Stimulated activated CD4-positive, alpha-beta T cell treated with anti-CD3 and anti-CD28 coated beads, Interleukin-1b, Interleukin-23, amount 100 ng/mL, for 24 hours (primary cell): Measurements from ENCODE around the gene MYH7.
"Not testable (repeated sequence)": the region's sequence is repeated elsewhere in the genome, so short reads cannot be mapped to it uniquely, and the experiment has no call there.

ENCODE experiments used
- DNase-seq, 4 experiments: peaks; one replicate each; pipeline ENCODE4 v3.0.0-alpha.2; 2020; ENCODE audit warnings: low read depth in 4 of 4, low spot score in 1 of 4

Gene MYH7

DNA sequence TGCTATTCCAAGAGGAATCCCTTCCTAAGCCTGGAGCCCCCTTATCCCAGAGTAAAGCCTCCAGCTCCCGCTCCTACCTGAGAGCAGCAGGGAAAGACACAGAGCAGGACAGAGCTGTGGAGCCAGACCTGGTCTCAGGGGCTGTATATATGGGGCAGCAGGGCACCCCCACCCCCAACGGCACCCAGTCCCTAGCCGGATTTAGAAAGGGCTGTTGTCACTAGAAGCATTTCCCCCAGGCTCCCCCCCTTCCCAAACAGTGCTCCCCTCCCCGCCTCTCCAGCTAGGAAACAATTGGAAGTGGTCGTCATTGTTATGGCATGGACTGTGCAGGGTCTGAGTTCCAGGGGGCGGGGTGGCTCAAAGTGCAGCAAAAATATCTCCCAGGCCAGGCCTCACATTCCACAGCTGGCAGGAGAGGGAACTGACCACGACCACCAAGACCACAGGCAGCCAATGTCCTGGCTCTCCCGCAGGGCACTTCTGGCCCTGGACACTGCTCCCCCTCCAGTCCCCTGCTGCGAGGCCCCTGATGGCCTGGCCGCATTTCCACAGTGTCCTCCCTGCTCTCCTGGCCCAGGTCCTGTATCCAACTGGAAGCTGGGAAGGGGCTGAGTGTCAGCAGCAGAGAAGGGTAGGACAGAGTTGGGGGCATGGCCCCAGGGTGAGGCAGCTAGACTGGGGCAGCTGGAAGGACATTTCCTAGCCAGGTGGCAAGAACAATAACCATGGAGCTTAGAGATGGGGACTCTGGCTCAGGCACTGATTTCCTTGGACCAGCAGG, at the start of gene MYH7:
MYH7 (minus strand) TSS at position 118 of the 784 bp plus-strand sequence. CDS start 1,928 bp downstream, outside the sequence.
- DNase-seq, result no peak

DNA sequence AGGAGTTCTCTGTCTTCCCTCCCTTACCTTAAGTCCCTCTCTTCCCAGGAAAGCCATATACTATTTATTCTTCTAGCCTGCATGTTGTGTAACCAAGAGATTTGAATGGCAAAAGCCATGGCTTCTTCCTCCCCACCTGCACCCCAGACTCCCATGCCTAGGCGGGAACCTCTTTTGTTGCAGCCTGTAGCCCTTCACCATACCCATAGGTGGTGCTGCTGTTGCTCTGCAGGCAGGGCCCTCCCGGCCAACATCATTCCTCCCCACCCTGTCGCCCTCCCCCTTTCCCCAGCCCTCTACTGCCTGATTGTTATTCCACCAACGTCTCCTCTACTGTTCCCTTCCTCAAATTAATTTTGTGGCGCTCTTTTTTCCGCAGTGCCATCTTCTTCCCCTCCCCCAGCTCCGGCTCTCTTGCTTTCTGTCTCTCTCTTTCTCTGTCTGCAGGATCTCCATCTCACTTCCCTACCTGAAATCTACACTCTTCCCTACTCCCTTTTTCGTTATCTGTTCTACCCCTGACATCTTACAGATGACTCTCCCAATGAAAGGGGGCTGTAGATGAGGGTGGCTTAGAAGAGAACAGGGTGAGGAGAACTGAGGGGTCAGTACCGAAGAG, 47.9 kb upstream of the MYH7 start:
- no peak for DNase-seq

DNA sequence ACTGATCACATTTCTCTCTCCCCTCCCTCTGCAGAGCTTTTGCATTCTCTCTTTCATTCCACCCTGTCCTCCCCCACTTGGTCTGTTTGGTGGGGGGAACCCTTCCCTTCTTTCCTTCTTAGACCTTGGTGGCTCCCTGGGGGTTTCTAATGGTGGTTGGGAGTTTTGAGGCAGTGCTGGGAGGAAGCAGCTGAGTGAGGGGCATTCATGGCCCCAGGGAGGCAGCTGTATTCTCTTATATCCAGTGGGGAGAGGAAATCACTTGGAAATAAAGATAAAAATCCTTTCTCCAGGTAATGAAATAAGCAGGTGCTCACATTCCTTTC, 47.3 kb upstream of the MYH7 start:
- DNase-seq, result no peak

DNA sequence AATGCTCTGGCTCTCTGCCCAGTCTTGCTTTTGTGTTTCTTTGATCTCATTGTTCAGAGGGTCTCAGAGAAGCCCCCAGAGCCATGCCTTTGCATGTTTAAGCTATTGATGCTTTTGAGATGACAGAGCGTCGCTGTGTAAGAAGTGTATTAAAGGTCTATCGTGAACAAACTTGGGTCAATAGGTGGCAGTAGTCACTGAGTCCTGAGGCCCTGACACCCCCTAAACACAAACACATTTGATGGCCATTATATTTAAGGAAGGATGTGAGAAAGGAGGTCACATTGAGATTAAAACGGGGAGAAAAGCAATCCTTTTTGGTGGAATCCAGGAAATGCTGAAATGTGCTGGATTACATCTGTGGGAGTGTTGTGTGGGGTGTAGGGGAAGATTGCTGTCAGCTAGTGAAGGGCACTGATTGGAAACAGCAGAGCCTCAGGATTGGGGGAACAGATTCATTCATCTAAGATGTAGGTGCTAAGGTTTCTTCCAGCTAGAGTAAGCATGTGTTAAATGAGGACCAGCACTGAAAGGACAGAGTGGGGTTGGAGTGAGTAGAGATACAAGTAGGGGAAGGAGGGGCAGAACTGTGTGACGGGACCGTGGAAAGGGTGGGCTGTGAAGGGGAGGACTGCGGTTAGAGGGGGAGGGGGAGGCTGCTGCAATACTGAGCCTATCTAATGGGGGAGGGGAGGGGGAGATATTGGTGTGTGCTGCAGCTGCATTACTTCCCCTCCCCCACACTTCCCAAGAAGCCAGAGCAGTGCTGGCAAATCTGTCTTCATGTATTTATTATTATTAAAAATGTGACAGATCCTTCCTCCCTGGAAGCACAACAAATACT, 46.7 kb upstream of the MYH7 start:
- no peak for DNase-seq

DNA sequence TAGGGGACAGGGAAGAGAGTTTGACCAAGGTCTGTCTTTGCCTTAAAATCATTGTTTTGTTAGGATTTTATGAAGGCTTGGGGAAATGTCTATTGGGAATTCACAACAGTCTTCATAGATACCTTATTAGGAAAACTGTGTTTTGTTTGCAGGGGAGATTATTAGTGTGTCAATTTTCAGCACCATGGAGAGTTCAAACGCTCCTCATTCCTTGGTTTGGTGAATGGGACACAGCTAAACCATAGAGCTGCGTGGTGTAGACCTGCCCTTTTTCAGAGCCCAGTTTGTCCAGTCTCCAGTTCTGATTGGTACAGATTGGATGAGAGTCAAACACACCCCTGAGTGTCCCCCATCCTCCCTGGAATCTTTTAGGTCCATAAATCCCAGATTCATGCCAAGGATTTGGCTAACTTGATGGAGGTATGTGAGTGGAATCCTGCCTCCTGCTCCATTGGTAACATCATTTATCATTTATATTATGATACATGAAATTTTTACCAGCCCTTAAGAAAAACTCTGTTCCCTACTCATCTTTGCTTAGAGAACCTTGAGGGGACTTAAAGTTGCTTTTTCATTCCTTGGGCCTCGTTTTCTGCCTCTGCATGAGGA, 46.0 kb upstream of the MYH7 start:
- no peak for DNase-seq

DNA sequence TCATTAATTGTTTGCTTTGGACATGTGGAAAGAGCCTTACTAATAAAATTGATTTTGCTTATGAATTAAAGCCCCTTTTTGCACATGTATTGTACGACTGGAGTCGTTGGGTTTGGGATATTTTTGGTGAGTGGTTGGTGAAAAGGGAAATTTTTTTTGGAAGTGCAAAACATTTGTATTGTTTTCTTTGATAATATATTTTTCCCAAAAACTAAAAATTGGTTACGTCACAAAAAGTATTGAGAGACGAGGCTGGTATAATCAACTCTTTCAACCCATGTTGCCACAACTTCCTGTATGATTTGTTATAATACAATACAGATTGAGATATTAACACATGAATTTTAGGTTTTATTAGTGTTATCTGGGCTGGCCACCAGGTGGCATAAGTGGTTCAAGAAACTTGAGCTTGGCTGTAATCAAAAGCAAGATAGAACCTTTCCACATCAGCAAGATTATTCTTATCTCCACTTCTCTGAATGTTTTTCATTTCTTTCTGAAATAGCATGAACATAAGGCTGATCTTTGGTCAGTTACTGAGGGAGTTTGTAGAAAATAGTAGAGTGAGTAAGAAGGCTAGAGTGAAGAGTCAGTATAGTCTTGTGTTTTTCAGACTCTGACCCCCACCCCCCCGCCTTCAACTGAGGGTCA, 42.8 kb upstream of the MYH7 start:
- peak; percentile 10 to 36 (median 33) for DNase-seq

DNA sequence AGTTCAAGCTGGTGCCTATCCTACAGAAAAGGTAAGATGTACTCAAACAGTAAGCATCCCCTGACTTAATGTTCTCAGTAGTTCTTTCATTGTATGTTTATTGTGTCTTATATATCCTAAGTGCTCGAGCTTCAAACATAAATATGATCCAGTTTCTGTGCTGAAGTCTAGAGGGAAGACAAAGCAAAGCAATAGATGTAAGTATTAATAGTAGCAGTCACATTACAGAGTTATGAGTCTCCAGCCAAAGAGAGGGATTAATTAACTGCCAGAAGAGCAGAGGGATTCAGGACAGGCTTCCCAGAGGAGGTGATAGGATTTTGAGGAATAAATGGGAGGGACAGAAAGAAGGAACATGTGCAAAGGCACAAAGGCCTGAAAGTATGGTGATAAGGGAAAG, 35.5 kb upstream of the MYH7 start:
- DNase-seq, result no peak

DNA sequence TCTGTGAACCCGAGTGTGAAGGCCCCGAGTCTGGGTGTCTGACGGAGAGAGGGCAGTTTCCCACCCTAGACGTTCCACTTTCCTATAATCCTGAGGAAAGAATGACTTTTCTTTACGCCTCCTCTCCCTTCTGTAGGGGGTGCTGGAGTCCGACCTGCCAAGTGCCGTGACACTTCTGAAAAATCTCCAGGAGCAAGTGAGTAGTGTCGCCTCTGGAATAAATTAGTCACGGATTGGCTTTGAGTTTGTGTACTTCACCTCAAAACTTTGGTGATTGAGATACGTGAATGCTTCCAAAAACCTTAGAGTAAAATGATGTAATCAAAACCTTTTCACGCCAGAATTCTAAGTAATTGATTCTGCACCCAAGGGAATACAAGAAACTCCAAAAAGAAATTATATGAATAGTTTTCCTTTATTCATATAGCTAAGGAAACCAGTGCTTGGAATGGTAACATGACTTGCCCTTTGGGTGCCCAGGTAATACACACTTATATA, 34.5 kb upstream of the MYH7 start:
- DNase-seq, result peak in 1 of 4 experiments; percentile 2

DNA sequence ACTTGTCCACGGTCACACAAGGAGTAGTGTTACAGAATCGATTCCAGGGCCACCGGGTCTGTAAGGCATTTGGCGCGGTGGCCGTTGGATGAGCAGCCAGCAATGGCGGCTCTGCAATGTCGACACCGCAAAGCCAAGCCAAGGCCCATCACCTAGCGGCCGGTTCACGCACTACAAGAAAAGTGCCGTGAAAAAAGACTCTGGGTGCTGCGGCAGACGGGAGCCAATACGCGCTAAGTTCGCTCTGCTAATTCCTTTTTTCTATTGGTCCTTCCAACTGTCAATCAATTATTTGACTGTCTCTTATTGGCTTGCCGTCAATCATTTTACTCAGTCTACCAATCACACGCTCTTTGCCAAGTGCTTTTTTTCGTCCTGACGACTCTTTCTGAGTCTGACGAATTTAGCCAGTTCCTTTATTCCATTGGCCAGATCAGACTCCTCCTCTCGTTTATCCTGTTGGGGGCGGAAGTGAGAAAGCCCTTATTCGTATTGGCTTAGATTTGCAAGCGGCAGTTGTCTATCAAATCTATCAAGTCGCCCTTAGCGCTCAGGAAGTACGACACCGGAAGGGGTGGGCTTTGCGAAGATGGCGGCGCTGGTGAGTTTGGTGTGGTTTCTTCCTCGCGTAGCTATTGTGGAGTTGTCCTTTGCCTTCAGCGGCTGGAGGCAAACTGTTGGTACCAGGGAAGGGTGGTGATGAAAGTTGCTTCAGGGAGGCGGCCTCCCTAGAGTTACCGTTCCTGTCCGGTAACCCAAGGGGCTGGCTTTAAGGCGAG, 33.9 kb upstream of the MYH7 start, which contains the start of gene NGDN:
NGDN (plus strand) TSS at position 577 of the 779 bp plus-strand sequence; CDS start at position 590, 13 bp downstream.
- DNase-seq, result peak; percentile 73 to 83 (median 82)

DNA sequence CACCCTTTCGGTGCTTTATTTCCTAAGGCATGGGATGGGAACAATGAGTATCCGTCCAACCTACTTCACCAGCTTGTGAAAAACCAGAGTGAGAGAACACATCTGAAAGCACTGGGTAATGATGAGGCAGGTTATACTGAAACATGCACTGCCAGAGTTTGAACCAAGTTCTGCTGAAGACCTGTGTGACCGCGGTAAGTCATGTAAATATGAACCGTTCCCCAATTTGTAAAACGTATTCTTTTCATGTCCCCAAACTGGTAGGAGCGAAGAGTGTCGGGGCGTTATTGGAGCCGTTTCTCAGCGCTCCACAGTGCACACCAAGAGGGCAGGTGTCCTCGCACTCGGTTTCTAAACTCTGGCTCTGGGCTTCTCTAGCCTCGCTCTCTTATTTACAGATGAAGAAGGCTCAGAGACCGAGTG, 33.3 kb upstream of the MYH7 start:
- no peak for DNase-seq

DNA sequence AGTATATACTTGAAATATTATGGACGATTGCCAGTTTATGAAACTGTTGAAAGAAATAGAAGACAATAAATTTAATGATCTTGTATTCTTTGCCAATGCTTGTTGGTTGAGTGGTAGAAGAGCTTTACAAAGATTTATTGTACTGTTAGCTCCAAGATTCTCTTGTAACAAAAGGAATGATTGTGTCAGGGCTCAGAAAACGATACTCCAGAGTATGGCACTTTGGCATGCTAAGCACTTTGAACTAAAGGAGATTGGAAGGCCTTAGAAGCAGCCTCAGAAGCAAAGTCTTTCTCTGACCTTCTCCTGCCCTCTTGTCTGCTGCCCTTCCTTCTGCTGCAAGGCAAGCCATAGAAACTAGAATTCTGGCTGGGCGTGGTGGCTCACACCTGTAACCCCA, 29.8 kb upstream of the MYH7 start:
- no peak for DNase-seq

DNA sequence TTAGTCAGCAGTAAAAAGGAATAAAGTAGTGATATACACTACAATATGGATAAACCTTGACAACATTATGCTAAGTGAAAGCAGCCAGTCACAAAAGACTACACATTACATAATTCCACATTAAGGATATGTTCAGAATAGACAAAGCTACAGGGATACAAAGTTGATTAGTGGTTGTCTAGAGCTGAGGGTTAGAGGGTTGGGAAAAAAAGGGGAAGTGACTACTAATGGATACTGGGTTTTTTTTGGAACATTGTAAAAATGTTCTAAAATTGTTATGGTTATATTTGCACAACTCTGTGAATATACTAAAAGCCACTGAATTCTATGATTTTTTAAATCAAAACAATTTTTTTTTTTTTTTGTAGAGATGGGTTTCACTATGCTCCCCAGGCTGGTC, 29.2 kb upstream of the MYH7 start:
- no peak for DNase-seq

DNA sequence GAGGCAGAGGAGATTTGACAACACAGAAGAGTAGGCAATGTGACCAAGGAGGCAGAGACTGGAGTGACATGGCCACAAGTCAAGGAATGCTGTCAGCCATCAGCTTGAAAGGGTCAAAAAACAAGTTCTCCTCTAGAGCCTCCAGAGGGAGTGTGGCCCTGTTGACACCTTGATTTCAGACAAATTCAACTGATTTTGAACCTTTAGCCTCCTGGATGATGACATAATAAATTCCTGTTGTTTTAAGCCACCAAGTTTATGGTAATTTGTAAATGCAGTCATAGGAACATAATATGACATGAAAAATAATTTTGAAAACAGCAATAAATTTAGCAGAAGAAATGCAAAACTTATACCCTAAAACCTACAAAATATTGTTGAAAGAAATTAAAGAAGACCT, 25.5 kb upstream of the MYH7 start:
- no peak for DNase-seq

DNA sequence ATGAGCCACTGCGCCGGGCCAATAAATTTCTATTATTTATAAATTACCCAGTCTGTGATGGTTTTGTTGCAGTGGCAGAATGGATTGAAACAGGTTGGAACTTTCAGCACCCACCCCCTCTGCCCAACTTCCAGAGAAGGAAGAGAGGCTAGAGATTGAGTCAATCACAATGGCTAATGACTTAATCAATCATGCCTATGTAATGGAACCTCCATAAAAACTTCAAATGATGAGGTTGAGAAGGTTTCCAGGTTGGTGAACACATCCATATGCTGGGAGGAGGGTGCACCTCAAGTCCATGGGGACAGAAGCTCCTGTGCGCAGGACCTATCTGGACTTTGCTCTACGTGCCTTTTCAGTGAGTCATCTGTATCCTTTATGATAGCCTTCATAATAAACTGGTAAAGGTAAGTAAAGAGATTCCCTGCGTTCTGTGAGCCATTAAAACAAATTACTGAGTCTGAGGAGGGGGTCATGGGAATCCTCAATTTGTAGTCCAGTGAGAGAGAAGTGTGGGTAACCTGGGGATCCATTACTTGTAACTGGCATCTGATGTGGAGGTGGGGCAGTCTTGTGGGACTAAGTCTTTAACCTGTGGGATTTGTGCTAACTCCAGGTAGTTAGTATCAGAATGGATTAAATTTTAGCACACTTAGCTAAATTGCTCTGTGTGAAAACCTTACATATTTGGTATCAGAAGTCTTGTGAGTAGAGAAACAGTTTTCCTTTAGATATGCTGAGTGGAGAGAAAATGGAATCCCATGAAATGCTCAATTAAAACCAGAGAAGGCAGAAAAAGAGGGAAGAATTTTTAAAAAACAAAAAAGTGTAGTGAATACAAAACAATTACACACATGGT, 22.4 kb upstream of the MYH7 start:
- no peak for DNase-seq

DNA sequence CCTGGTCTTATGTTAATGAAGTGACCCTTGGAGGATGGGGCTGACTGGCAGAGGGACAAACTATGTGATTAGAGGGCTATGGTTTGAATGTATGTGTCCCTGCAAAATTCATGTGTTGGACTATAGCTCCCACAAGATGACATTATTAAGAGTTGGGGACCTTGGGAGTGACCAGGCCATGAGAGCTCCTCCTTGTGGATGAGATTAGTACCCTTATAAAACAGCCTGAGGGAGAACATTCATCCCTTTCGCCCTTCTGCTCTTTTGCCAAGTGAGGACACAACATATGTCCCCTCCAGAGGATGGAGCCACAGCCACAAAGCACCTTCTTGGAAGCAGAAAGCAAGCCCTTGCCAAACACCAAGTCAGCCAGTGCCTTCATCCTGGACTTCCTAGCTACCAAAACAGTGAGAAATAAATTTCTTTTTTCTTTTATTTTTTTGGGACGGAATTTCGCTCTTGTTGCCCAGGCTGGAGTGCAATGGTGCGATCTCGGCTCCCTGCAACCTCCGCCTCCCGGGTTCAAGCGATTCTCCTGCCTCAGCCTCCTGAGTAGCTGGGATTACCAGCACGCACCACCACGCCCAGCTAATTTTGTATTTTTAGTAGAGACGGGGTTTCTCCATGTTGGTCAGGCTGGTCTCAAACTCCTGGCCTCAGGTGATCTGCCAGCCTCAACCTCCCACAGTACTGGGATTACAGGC, 21.6 kb upstream of the MYH7 start:
- not testable (repeated sequence) for DNase-seq

DNA sequence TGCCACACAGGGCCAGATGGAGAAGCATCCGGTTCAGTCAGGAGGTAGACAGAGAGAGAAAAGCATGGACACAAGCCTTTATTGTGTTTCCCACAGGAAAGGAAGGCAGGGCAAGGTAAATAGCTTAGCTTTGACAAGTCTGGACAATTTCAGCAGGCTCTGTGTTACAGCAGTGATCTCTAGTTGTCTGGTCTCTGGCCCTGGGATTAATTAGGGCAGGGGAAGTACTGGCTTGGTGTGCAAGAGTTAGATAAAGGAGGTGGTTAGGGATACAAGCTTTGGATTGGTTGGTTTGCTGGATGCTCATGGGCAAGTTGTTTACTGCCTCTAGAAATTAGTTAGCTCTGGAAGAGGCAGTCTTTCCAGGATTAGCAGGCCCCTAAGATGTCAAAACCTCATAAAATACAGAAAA, 19.0 kb upstream of the MYH7 start:
- DNase-seq, result no peak

DNA sequence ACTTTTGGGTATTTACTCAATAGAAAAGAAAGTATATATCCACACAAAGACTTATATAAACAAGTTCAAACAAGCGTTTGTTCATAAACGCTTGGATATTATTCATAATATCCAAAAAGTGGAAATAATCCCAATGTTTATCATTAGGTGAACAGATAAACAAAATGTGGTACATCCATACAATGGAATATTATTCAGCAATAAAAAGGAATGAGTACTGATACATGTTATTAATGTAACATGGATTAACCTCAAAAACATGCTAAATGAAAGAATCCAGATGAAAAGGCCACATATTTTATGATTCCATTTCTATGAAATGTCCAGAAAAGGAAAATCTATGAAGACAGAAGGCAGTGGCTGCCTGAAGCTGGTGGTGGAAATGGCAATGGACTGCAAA, 16.8 kb upstream of the MYH7 start:
- no peak for DNase-seq

DNA sequence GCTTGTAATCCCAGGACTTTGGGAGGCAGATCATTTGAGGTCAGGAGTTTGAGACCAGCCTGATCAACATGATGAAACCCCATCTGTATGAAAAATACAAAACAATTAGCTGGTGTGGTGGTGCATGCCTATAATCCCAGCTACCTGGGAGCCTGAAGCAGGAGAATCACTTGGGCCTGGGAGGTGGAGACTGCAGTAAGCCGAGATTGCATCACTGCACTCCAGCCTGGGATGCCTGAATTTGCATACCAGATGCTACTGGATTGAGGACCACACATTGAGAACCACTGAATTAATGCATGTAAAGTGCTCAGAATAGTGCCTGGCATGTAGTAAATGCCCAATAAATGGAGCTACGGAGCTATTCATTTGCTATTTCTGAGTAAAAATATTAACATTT, 14.9 kb upstream of the MYH7 start:
- no peak for DNase-seq
